CD4-positive, alpha-beta T cell treated with Interleukin-15 for 1 hour (primary cell): ENCODE measurements around the gene FIGNL1.
A peak's percentile ranks its signal among the peaks of the same experiment; 100 is the strongest.
"Not testable (repeated sequence)": the region's sequence is repeated elsewhere in the genome, so short reads cannot be mapped to it uniquely, and the experiment has no call there.

Experiments
- DNase-seq: peaks from one replicate; pipeline ENCODE4 v3.0.0-alpha.2; 2020

The FIGNL1 gene

DNA sequence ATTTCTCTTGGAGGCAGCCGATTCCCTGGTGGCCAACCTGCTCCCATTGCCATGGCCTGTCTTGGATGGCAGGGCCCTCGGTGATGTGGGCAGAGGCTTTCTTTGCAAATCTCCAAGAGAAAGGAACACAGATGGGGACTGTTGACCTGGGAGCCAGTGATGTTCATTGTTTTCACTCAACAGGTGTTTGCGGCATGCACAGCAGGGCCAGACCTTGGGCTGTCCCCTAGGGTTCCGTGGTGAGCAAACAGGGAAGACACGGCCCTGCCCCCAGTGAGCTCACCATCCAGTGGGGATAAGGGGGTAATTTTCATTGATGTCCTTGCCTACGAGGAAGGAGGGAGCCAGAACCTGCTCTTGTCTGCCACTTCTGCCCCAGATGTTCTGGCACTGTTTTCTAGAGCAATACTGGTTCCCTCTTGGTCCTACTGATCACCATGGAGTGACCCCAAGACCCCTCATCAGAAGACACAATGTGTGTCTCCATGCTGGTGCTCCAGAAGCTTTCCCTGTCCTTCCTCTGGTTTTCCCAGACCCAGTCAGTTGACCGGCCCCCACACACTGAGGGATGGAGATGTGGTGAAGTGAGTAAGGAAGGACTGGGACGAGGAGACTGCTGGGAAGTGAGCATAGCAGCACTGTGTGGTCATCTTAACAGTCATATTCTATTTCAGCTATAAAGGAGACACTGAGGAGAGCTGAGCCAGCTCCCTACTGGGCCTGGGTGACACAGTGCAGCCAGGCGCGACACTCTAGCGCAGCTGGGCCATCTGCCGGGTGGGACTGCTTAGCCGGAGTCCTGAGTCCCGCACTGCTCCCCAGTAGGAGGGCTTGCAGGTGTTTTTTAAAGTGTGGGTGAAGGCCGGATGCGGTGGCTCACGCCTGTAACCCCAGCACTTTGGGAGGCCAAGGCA is 20.4 kb upstream of the FIGNL1 start:
- DNase-seq: no peak

DNA sequence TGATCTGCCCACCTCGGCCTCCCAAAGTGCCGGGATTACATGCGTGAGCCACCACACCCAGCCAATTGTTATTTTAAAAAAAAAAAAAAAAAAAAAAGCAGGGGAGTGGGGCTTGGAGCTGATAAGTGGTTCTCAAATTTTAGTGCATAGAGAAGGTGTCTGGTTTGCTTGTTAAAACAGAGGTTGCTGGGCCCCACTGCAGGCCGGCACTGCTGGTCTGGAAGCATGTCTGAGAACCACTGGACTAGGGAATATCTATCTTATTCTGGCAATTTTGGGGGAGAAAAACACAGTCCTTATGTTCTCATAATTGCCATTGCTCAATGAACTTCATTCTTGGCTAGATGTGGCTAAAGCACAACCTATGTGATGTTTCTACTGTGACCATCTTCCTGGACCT is 19.0 kb upstream of the FIGNL1 start:
- DNase-seq: no peak

- DNase-seq: peak; percentile 74
Measured at GRCh38 chr7:50467817-50468610, 17.9 kb upstream of the FIGNL1 start.

DNA sequence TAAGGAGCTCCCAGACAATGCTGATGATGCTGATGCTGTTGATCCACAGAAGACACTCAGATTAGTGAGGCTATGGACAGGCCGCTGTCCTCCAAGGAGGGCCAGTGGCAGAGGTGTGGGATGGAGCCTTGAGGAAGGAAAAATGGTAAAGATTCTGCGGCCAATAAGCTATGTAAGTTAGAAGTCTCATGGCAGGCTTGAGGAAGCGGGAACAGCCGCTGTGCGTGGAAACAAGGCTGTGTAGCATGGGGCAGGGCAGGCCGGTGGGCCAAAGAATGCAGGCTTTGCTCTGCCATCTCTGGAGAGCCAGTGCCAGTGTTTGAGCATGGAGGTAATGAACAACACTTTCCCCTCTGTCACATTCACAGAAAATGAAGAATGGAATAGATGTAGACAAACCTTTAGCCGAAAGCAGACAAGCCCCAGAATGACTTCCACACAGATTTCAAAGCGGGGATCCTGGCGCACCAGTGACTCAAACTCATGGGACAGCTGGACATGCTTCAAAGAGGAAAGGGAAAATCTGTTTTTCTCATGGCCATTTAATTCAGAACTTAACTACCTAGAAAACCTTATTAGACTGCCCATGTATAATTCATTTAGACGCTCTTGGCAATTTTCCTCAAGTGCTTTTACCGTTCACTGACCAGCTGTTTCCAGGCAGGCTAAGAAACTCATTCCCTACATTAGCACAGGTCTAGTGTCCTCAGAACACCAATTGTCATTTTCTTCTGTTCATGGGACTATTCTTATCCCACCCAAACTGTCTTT is 16.9 kb upstream of the FIGNL1 start:
- no peak for DNase-seq

DNA sequence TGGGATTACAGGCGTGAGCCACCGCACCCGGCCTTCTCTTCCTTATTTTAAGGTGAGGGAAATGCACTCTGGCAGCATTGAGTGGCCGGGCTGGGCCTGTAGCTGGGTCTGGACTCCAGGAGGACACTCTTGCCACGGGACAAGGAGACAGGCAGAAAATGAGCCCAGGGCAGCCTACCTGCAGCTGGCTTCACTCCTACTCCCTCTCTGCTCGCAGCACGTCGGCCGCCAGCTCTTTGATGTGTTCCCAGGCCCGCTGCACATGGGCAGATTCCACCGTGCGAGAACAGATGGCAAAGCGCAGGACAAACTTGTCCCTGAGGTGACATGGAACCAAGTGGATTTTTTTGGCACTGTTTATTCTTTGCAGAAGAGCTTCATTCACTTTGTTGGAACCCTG is 12.9 kb upstream of the FIGNL1 start:
- no peak for DNase-seq

DNA sequence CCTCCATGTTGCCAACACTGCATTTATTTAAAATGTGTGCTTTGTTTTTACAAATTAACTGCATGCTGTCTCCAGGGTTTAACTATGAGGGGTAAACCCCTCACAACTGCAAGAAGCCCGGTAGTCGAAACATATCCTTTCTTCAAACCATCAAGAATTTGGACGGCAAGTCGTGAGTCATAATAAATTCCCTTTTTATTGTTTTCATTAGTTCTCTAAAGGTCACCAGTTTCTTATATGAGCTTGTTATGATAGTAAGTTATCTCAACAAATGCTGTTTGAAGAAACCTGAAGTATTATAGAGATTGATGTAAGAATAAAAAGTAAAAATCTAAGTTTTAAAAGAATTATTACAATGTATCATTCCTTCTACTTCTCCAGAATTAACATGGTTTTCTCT is 12.2 kb upstream of the FIGNL1 start:
- DNase-seq: no peak

GRCh38 chr7:50461695-50462094 is 11.5 kb upstream of the FIGNL1 start:
- DNase-seq: no peak

DNA sequence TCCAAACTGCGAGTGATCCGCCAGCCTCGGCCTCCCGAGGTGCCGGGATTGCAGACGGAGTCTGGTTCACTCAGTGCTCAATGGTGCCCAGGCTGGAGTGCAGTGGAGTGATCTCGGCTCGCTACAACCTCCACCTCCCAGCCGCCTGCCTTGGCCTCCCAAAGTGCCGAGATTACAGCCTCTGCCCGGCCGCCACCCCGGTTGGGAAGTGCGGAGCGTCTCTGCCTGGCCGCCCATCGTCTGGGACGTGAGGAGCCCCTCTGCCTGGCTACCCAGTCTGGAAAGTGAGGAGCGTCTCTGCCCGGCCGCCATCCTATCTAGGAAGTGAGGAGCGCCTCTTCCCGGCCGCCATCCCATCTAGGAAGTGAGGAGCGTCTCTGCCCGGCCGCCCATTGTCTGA is 9.0 kb upstream of the FIGNL1 start:
- not testable (repeated sequence) for DNase-seq

- DNase-seq: not testable (repeated sequence)
Measured at GRCh38 chr7:50458651-50459050, 8.5 kb upstream of the FIGNL1 start.

- DNase-seq: no peak
Measured at GRCh38 chr7:50456371-50457123, 6.4 kb upstream of the FIGNL1 start.

- no peak for DNase-seq
Measured at GRCh38 chr7:50455658-50456057, 5.5 kb upstream of the FIGNL1 start.

- no peak for DNase-seq
Measured at GRCh38 chr7:50454968-50455367, 4.8 kb upstream of the FIGNL1 start.

GRCh38 chr7:50450590-50451032 is 461 bp upstream of the FIGNL1 start:
- DNase-seq: no peak

DNA sequence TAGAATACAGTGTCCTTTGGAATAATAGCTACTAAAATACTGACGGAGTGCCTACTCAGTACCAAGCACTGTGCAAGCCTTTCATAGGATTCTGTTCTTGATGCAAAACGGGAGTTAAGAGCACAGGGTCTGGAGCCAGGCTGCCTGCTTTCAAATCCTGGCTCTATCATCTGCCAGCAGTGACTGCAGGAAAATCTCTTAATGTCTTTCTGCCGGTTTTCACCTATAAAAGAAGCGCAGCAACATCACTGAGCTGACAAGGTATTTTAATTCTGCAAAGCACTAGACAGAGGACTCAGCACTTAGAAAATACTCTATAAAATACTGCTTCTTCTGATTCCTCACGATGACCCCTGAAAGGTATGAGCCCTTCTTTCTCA is 659 bp downstream of the FIGNL1 start:
- no peak for DNase-seq

DNA sequence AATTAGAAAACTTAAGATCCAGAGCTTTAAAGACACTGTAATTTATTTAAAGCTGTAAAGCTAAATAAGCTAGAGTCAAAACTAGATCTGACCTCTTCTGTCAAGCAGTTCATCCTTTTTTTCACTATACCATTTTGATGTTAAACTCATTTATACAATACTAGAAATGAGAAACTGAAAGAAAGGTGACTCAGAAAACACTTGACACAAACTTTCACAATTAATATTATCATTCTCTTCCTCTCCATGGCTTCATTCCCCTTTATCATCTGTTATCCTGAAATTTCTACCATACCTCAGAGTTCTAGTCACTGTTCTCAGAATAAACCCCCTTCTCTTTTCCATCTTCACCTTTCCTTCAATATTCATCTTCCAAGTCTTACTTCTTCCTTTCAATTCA is 1.3 kb downstream of the FIGNL1 start:
- no peak for DNase-seq

DNA sequence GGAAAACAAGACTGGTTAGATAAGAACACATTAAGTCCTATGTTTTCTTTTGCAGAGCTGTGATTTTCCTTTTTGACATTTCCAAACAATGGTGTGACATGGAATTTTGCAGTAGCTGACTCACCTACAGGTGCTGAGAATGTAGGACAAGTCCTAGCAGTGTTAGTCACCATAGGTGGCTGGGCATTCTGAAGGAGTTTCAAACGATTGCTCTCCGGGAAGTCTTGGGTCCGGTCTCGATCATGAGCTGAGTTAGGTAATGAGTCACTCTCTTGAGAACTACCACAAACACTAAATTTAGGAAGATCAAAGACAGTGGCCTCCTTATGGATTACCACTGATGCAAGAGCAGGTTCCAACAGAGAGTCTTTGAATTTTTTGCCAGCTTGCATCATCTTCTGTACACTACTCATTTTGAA is 3.6 kb downstream of the FIGNL1 start:
- no peak for DNase-seq

DNA sequence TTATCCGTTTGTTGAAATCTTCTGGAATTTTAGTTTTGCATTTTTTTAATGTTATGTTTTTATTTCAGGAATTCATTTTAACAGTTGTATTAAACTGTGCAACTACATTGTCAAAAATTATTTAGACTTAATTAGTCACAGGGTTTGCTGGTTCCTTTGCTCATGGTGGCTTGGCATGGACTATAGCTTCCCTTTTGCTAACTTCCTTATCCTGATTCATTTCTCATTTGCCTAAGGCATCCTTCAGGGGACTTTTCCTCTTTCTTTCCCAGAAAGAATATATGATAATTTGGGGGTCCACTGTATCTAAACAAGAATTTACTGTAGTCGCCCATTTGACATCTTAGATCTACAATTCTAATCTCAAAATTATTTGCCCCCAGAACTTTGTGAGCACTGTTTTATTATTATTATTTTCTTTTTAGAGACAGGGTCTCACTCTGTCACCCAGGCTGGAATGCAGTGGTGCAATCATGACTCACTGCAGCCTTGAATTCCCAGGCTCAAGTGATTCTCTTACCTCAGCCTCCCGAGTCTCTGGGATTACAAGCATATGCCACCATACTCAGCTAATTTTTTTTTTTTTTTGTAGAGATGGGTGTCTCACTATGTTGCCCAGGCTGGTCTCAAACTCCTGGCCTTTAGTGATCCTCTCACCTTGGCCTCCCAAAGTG is 13.9 kb downstream of the FIGNL1 start:
- no peak for DNase-seq

- DNase-seq: no peak
Measured at GRCh38 chr7:50431722-50432305, 18.3 kb downstream of the FIGNL1 start.

DNA sequence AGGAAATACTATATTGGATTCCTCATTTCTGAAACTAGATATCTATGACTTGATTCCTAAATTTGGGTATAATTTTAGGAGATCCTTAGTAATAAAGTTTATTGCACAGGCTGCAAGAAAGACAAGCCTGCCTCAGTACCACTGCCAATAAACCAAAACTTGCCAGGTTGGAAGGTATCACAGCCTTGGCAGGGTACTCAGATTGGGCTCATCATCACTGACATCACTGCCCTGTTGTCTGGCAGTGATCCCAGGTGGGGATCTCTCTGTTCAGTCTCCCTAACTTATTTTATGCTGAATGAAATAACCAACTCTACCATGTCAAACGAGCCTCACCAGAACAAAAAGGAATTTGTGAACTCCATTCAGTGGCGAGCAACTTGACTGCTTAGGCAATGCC is 18.8 kb downstream of the FIGNL1 start:
- no peak for DNase-seq

DNA sequence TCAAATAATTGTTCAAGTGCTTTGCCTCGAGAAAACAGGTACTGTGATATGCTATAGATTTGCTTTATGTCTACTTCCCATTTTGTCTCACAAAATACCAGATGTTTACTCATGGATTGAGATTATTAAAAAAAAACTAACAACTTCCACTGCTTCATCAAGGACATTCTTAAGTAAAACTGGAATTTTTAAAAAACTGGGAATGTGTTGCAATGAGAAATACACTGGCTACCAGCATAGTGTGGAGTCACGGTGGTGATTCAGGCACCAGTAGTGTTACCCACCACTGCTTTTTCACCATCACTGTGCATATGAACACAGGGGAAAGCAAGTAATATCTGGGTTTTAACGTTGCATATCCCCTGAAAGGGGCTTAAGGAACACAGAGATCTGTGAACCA is 21.2 kb downstream of the FIGNL1 start:
- no peak for DNase-seq

DNA sequence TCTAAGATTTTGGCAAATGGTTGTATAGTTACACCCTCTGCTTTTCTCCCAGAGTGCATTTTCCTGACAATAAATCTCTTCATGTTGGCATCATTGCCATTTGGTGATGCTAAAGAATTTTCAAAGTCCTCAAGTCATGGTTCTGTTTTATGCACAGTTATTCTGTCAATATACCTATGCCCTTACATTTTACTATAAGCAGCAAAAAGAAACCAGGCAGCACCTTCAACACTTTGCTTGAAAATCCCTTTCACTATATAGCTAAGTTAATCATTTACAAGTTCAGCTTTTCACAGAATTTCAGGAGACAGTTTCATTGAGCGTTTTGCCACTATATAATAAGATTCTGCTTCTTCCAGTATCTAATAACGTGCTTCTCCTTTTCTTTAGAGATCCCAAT is 22.6 kb downstream of the FIGNL1 start:
- no peak for DNase-seq
